OCI-LY7 (cell line): Measurements from ENCODE around the gene SLC37A1. TPM values are rescaled to one million over a fixed set of nuclear protein-coding genes. Genes with fewer than 3 reads are reported as not detected.
A peak's percentile ranks its signal among the peaks of the same experiment; 100 is the strongest.

Experiments
- Bru-seq: library from RNA; stranded (reverse); fragments of 400-500 nt; gene quantifications from one replicate; lab custom pipeline; 2021; lab: Mats Ljungman, UMichigan
- BruChase-seq, 2 experiments: library from RNA; stranded (reverse); fragments of 400-500 nt; gene quantifications; one replicate each; lab custom pipeline; 2021; lab: Mats Ljungman, UMichigan
- BruUV-seq: library from RNA; stranded (reverse); fragments of 400-500 nt; replicated peaks from 2 replicates; lab custom pipeline; 2021; lab: Mats Ljungman, UMichigan
- CTCF ChIA-PET: fragments of 300-600 bp; sonication (Branson Sonifier 250); formaldehyde crosslinking; loops from one replicate; lab custom pipeline; 2022; ENCODE audit warnings: antibody characterized with exemption; ENCODE audit not compliant: unreplicated experiment; lab: Charles Lee
- POLR2A ChIA-PET: fragments of 300-600 bp; sonication (Branson Sonifier 250); formaldehyde crosslinking; loops from one replicate; lab custom pipeline; 2022; ENCODE audit warnings: antibody characterized with exemption; lab: Charles Lee
- DNase-seq: peaks from one replicate; pipeline ENCODE4 v3.0.0-alpha.2; 2015; ENCODE audit warnings: low spot score
- H2AFZ ChIP-seq: fragments of 200-600 bp; sonication (generic), shearing (Covaris generic); 2 replicates; pipeline ENCODE4 v1.6.1; 2014; ENCODE audit warnings: mild to moderate bottlenecking, antibody characterized with exemption, low read length, moderate library complexity
- H3K27ac ChIP-seq: fragments of 200-600 bp; sonication (generic); 2 replicates; pipeline ENCODE4 v1.5.1; 2014; ENCODE audit warnings: mixed run types, low read depth, mild to moderate bottlenecking, moderate library complexity, low read length, inconsistent platforms; ENCODE audit not compliant: poor library complexity, severe bottlenecking
- H3K36me3 ChIP-seq: fragments of 200-600 bp; sonication (generic); 2 replicates; pipeline ENCODE4 v1.6.1; 2014; ENCODE audit warnings: mild to moderate bottlenecking, antibody characterized with exemption, low read length, moderate library complexity, mixed read lengths; ENCODE audit not compliant: insufficient read depth
- H3K4me1 ChIP-seq: fragments of 200-600 bp; sonication (generic); 2 replicates; pipeline ENCODE4 v1.5.1; 2014; ENCODE audit warnings: mild to moderate bottlenecking, low read length; ENCODE audit not compliant: insufficient read depth, poor library complexity, severe bottlenecking
- H3K4me2 ChIP-seq: fragments of 200-600 bp; sonication (generic); 2 replicates; pipeline ENCODE4 v1.6.1; 2014; ENCODE audit warnings: mild to moderate bottlenecking, low read length
- H3K4me3 ChIP-seq: fragments of 200-600 bp; sonication (generic); 2 replicates; pipeline ENCODE4 v1.5.1; 2014; ENCODE audit warnings: mild to moderate bottlenecking, low read depth, low read length; ENCODE audit not compliant: poor library complexity, severe bottlenecking
- H3K79me2 ChIP-seq: fragments of 200-600 bp; sonication (generic); 2 replicates; pipeline ENCODE4 v1.6.1; 2016; ENCODE audit warnings: low read depth, mild to moderate bottlenecking, low read length, moderate library complexity, mixed read lengths; ENCODE audit not compliant: insufficient read depth
- H3K9me2 ChIP-seq: fragments of 200-600 bp; sonication (generic); 2 replicates; pipeline ENCODE4 v1.6.1; 2016; ENCODE audit warnings: mild to moderate bottlenecking, low read length, mixed read lengths; ENCODE audit not compliant: insufficient read depth
- H3K9me3 ChIP-seq: fragments of 200-600 bp; sonication (generic); 2 replicates; pipeline ENCODE4 v1.6.1; 2014; ENCODE audit warnings: mild to moderate bottlenecking, mixed run types, low read length, mixed read lengths
- H4K20me1 ChIP-seq: fragments of 200-600 bp; sonication (generic); 2 replicates; pipeline ENCODE4 v1.6.1; 2014; ENCODE audit warnings: mild to moderate bottlenecking, antibody characterized with exemption, low read length, moderate library complexity, mixed read lengths; ENCODE audit not compliant: insufficient read depth
- EZH2phosphoT487 ChIP-seq: fragments of 200-600 bp; sonication (generic); IDR thresholded peaks from 2 replicates; pipeline ENCODE4 v1.6.1; 2018; ENCODE audit warnings: low read depth, borderline replicate concordance, mild to moderate bottlenecking, mixed run types, antibody characterized with exemption, low read length, moderate library complexity, mixed read lengths
- intact Hi-C: fragments of 100-400 bp; cut with micrococcal nuclease; formaldehyde crosslinking; loops from one replicate; pipeline ENCODE4 v1.10.0; 2022; ENCODE audit not compliant: unreplicated experiment
- long read RNA-seq: library from polyadenylated mRNA; stranded (forward); transcript quantifications from one replicate; pipeline ENCODE4 v2.0.0, GENCODE V29; 2022
- total RNA-seq, 2 experiments: library from RNA; depleted of rRNA in 1 of 2; stranded (reverse); fragments of >200 nt in 1 of 2; shearing (Covaris generic) in 1 of 2; gene quantifications; 2 replicates each; pipeline ENCODE4 v1.2.3, GENCODE V29; 2014 to 2022
- TF ChIP-seq, protein P1 (sequence below): fragments of 200-600 bp; sonication (generic); conservative IDR thresholded peaks from 2 replicates; pipeline ENCODE4 v1.5.1; 2014; ENCODE audit warnings: mild to moderate bottlenecking, antibody characterized with exemption, low read length, moderate library complexity, mixed read lengths

Gene SLC37A1
- total RNA-seq (2014; rRNA removed; shearing (Covaris generic)) (20.5 and 27.6 TPM in 2 replicates), total RNA-seq (2022) (22.5 and 29.4 TPM in 2 replicates), Bru-seq, nascent RNA (percentile 65 among the genes with signal in this experiment), BruChase-seq, experiment 1, labeled RNA remaining after a 6-hour chase (percentile 57 among the genes with signal in this experiment), BruChase-seq, experiment 2, labeled RNA remaining after a 2-hour chase (percentile 61 among the genes with signal in this experiment)
- long read RNA-seq, partial matches to known transcripts, result 14 of 99 reads
- long read RNA-seq, other reads (novel, unspliced or antisense), result 81 of 99 reads

DNA sequence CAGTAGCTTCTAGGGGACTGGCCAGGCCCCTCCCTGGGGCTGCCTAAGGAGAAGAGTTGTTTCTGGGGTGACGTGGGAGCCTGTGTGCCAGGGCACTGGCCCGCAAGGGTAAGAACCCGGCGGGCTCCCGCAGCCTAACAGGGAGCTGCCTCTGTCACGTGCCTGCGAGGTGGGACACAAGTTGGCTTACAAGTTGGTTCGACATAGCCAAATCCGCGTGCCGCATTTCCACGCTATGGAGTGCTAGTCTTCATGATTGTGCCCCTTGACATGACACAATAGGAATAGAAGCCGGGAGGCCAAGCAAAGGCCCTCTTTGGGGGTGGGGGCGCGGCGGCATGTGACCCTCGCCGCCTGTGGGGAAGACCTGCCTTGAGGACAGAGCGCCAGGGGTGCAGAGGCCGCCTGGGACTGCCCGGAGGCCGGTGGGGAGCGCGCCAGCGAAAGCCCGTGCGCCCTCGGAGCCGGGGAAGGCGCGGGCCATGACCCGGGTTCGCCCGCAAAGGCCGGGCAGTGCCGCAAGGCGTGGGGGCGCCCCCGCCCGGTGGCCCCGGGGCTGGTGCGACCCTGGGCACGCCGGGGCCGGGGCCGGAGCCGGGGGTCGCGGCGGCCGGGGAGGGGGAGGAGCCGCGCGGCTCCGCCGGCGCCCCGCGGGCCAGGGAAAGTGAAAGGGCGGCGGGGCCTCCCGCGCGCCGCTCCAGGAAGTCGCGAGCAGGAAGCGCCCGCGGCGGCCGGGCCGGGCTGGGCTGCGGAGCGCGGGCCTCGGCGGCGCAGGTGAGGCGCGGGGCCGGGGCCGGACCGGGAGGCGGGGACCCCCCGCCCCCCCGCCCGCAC, at the start of gene SLC37A1:
SLC37A1 (plus strand) TSS at position 702 of the 834 bp plus-strand sequence. CDS start 4,603 bp downstream, outside the sequence.
- intact Hi-C loops, result no loop called here
- Histone ChIP-seq H3K27ac (peak within 1 kb of the TSS; percentile 32), H3K9me2 (no peaks in the 10 kb centered on the region), H4K20me1 (no peaks in the 10 kb centered on the region), H3K4me3 (peak within 1 kb of the TSS; percentile 97), H2AFZ (peak within 1 kb of the TSS; percentile 92), H3K4me1 (peaks cover 22% of the 10 kb centered on the region), H3K36me3 (peaks cover 16% of the 10 kb centered on the region; the same call in 1 of the 2 replicates), H3K79me2 (peaks cover 11% of the 10 kb centered on the region; the same call in 1 of the 2 replicates), H3K4me2 (peak within 1 kb of the TSS; percentile 86), H3K9me3 (no peaks in the 10 kb centered on the region)
- no TSS peak for BruUV-seq
- ChIA-PET POLR2A (interaction anchor here (1.1 to 2.8 kb wide), 3 partner anchors 21 to 45 kb away, joined by 5 to 11 read pairs (median 6); no protein-coding TSS in a partner anchor), CTCF (interaction anchor here (0.7 to 1.2 kb wide), 2 partner anchors 24 to 58 kb away, joined by 3 to 4 read pairs; no protein-coding TSS in a partner anchor)
- peak; percentile 61 for DNase-seq
- no peak for TF ChIP-seq EZH2phosphoT487
- TF ChIP-seq, protein P1, sequence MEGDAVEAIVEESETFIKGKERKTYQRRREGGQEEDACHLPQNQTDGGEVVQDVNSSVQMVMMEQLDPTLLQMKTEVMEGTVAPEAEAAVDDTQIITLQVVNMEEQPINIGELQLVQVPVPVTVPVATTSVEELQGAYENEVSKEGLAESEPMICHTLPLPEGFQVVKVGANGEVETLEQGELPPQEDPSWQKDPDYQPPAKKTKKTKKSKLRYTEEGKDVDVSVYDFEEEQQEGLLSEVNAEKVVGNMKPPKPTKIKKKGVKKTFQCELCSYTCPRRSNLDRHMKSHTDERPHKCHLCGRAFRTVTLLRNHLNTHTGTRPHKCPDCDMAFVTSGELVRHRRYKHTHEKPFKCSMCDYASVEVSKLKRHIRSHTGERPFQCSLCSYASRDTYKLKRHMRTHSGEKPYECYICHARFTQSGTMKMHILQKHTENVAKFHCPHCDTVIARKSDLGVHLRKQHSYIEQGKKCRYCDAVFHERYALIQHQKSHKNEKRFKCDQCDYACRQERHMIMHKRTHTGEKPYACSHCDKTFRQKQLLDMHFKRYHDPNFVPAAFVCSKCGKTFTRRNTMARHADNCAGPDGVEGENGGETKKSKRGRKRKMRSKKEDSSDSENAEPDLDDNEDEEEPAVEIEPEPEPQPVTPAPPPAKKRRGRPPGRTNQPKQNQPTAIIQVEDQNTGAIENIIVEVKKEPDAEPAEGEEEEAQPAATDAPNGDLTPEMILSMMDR, result peak; percentile 26; the same call in 1 of the 2 replicates

DNA sequence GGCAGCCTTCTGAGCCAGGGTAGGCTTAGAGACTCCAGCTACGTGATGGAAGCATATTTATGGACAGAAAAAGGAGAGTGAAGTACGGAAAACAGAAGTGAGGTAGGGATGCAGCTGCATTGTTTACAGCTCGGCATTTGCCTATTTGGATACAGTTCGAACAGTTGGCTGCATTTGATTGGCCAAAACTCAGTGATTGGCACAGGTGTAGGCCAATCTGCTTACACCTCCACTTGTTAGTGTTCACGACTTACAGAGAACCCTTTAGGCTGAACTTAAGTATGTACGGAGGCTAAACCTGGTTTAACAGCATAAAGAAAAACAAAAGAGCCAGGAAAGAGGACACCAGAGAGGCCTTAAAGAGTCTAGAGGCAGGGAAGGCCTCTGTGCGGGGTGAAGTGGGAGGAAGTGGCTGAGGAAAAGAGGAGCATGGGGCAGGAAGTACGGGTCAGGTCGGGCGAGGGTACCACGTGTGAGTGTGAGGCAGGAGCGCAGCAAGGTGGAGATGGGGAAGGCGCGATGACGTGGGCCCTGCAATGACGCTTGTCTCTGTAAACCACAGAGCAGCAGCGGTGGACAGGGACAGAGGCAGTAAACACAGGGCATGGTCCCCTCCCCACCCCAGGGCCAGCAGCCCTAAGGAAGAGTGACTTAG, 49.7 kb upstream of the SLC37A1 start:
- ChIA-PET CTCF (no interaction called here), POLR2A (interaction anchor here (0.6 to 1.2 kb wide), 3 partner anchors 21 to 71 kb away, joined by 3 read pairs; no protein-coding TSS in a partner anchor)
- no peaks in the 10 kb centered on the region; the same call in 1 of the 2 replicates for H3K36me3 ChIP-seq

More for the DNA sequence above, 49.7 kb upstream of the SLC37A1 start:
- H3K4me2 ChIP-seq, result peak overlapping the region; percentile 96
- intact Hi-C loops, result loop anchor here (5.0 to 10.0 kb wide), 2 partner anchors 232 to 599 kb away; no protein-coding TSS in a partner anchor
- no peaks in the 10 kb centered on the region for H3K79me2 ChIP-seq
- peaks cover 94% of the 10 kb centered on the region for H3K4me1 ChIP-seq
- H3K9me2 ChIP-seq, result no peaks in the 10 kb centered on the region
- peaks cover 4% of the 10 kb centered on the region; the same call in 1 of the 2 replicates for H3K9me3 ChIP-seq
- H3K4me3 ChIP-seq, result peak overlapping the region; percentile 9
- H3K27ac ChIP-seq, result peak overlapping the region; percentile 83
- no TSS peak for BruUV-seq
- peak; percentile 92 for DNase-seq
- peak overlapping the region; percentile 79 for H2AFZ ChIP-seq
- TF ChIP-seq, protein P1, result no peak
- TF ChIP-seq EZH2phosphoT487, result no peak
- no peaks in the 10 kb centered on the region for H4K20me1 ChIP-seq
